Neutrophil (primary cell): ENCODE data around the gene CACTIN.

Source experiments
- H3K27ac ChIP-seq: fragments of 200-600 bp; sonication (generic); 2 replicates; pipeline ENCODE4 v1.5.1; 2016; ENCODE audit warnings: mild to moderate bottlenecking, moderate library complexity
- H3K27me3 ChIP-seq: fragments of 200-600 bp; sonication (generic); 2 replicates; pipeline ENCODE4 v1.6.0; 2016; ENCODE audit warnings: mild to moderate bottlenecking
- H3K36me3 ChIP-seq: fragments of 200-600 bp; sonication (generic); 2 replicates; pipeline ENCODE4 v1.5.1; 2017
- H3K4me1 ChIP-seq, 2 experiments: fragments of 200-600 bp in 1 of 2; sonication (generic) in 1 of 2; 1 replicate in 1 of 2; 2 replicates in 1 of 2; pipeline versions ENCODE4 v1.5.1 to v1.6.1; 2013 to 2016; ENCODE audit warnings: low read depth in 1 of 2, low read length in 1 of 2, mild to moderate bottlenecking in 1 of 2, moderate library complexity in 1 of 2; ENCODE audit not compliant: control insufficient read depth in 1 of 2, insufficient read depth in 1 of 2
- H3K4me3 ChIP-seq, 2 experiments: fragments of 200-600 bp in 1 of 2; sonication (generic) in 1 of 2; 1 replicate in 1 of 2; 2 replicates in 1 of 2; pipeline ENCODE4 v1.5.1; 2013 to 2016; ENCODE audit warnings: low read depth in 1 of 2, low read length in 1 of 2, mild to moderate bottlenecking in 1 of 2, moderate library complexity in 1 of 2
- H3K9me3 ChIP-seq: fragments of 200-600 bp; sonication (generic); 2 replicates; pipeline ENCODE4 v1.5.1; 2016
- TF ChIP-seq, protein P1 (sequence below): fragments of 200-600 bp; sonication (generic); IDR thresholded peaks from 2 replicates; pipeline ENCODE4 v1.5.1; 2016; ENCODE audit warnings: antibody characterized with exemption

Gene CACTIN

DNA sequence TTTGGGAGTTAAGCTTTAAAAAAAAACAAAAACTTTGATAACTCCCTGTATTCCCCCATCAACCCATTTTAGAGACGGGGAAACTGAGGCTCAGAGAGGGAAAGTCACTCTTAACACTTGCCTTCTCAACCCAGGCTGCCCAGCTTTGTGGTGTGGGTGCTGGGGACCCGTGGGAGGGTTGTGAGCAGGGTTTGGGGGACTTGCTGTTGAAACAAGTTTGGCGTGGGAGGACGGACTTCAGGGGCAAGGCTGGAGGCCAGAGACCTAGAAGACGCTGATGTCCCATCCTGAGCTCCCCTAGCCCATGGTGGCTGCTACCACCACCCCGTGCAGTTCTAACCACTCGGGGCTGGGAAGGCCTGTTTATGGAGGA lies 747 bp upstream of the CACTIN start:
- peak overlapping the region; percentile 89 for H3K27ac ChIP-seq
- peak overlapping the region; percentile 83 to 99 for H3K4me3 ChIP-seq
- H3K27me3 ChIP-seq: no peaks in the 10 kb centered on the region
- H3K4me1 ChIP-seq: peaks cover 14 to 25% of the 10 kb centered on the region in 2 experiments
- H3K9me3 ChIP-seq: no peaks in the 10 kb centered on the region
- TF ChIP-seq, protein P1, sequence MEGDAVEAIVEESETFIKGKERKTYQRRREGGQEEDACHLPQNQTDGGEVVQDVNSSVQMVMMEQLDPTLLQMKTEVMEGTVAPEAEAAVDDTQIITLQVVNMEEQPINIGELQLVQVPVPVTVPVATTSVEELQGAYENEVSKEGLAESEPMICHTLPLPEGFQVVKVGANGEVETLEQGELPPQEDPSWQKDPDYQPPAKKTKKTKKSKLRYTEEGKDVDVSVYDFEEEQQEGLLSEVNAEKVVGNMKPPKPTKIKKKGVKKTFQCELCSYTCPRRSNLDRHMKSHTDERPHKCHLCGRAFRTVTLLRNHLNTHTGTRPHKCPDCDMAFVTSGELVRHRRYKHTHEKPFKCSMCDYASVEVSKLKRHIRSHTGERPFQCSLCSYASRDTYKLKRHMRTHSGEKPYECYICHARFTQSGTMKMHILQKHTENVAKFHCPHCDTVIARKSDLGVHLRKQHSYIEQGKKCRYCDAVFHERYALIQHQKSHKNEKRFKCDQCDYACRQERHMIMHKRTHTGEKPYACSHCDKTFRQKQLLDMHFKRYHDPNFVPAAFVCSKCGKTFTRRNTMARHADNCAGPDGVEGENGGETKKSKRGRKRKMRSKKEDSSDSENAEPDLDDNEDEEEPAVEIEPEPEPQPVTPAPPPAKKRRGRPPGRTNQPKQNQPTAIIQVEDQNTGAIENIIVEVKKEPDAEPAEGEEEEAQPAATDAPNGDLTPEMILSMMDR: no peak
- H3K36me3 ChIP-seq: peaks cover 29% of the 10 kb centered on the region

DNA sequence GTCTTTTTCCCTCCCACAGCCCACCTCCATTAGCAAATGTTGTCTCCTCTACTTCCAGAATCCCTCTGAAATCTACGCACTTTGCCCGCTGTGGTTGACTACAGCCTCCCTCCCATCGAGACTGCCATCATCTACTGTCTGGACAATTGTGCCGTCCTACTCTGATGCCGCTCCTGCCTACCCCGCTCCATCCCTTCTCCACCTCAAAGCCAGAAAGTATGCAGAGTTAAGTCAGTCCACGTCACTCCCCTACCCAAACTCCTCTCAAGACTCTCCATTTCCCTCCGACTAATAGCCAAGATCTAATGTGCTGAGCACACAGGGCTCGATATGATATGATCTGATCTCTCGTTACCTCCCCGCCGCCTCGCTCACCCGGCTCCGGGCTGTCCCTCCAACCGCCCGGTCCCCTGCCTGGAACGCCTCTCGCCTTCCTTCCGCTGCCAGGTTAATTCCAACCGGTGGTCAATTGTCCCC lies 556 bp downstream of the CACTIN start:
- Histone ChIP-seq H3K36me3 (peaks cover 27% of the 10 kb centered on the region), H3K4me3 (peak overlapping the region; percentile 83 to 99), H3K4me1 (peaks cover 14 to 25% of the 10 kb centered on the region in 2 experiments), H3K9me3 (no peaks in the 10 kb centered on the region), H3K27me3 (no peaks in the 10 kb centered on the region), H3K27ac (peak overlapping the region; percentile 89)
- TF ChIP-seq, protein P1: no peak

GRCh38 chr19:3623716-3624115 lies 2.9 kb downstream of the CACTIN start:
- H3K4me1 ChIP-seq: peaks cover 14 to 25% of the 10 kb centered on the region in 2 experiments

GRCh38 chr19:3622224-3622623 lies 4.4 kb downstream of the CACTIN start:
- Histone ChIP-seq H3K9me3 (no peaks in the 10 kb centered on the region), H3K27me3 (no peaks in the 10 kb centered on the region), H3K4me3 (no peak overlapping the region), H3K36me3 (peaks cover 48% of the 10 kb centered on the region), H3K27ac (no peak overlapping the region), H3K4me1 (peaks cover 12 to 22% of the 10 kb centered on the region in 2 experiments)
- TF ChIP-seq, protein P1: no peak

More at GRCh38 chr19:3623716-3624115, 2.9 kb downstream of the CACTIN start:
- Histone ChIP-seq H3K27me3 (no peaks in the 10 kb centered on the region), H3K27ac (no peak overlapping the region), H3K36me3 (peaks cover 46% of the 10 kb centered on the region), H3K9me3 (no peaks in the 10 kb centered on the region), H3K4me3 (no peak overlapping the region)
- TF ChIP-seq, protein P1: no peak

GRCh38 chr19:3621689-3622088 lies 4.9 kb downstream of the CACTIN start:
- H3K4me3 ChIP-seq: no peak overlapping the region
- TF ChIP-seq, protein P1: no peak
- no peak overlapping the region for H3K27ac ChIP-seq
- H3K9me3 ChIP-seq: no peaks in the 10 kb centered on the region
- H3K36me3 ChIP-seq: peaks cover 53% of the 10 kb centered on the region
- H3K27me3 ChIP-seq: no peaks in the 10 kb centered on the region
- H3K4me1 ChIP-seq: peaks cover 11 to 17% of the 10 kb centered on the region in 2 experiments
